HG03066 (cell line): Measurements from ENCODE around the gene LRFN2.

Experiments used
- ATAC-seq: cut with Tn5 transposase; IDR thresholded peaks from one replicate; pipeline ENCODE4 v1.9.1; 2021; ENCODE audit warnings: low read depth; ENCODE audit not compliant: unreplicated experiment

LRFN2 gene

GRCh38 chr6:40440053-40440452, 147.1 kb downstream of the LRFN2 start:
- ATAC-seq: no peak

- ATAC-seq: no peak
Observed at GRCh38 chr6:40439026-40439800, 148.0 kb downstream of the LRFN2 start.

GRCh38 chr6:40438246-40438887, 148.8 kb downstream of the LRFN2 start:
- no peak for ATAC-seq

GRCh38 chr6:40437631-40438030, 149.5 kb downstream of the LRFN2 start:
- ATAC-seq: no peak

- ATAC-seq: no peak
Observed at GRCh38 chr6:40436685-40437604, 150.2 kb downstream of the LRFN2 start.

- ATAC-seq: no peak
Observed at GRCh38 chr6:40432982-40433381, 154.2 kb downstream of the LRFN2 start.

- no peak for ATAC-seq
Observed at GRCh38 chr6:40431706-40432105, 155.5 kb downstream of the LRFN2 start.

GRCh38 chr6:40427196-40427595, 160.0 kb downstream of the LRFN2 start:
- no peak for ATAC-seq

GRCh38 chr6:40426346-40427066, 160.7 kb downstream of the LRFN2 start:
- no peak for ATAC-seq

GRCh38 chr6:40425192-40425919, 161.8 kb downstream of the LRFN2 start:
- no peak for ATAC-seq

GRCh38 chr6:40422046-40422445, 165.1 kb downstream of the LRFN2 start:
- ATAC-seq: no peak

- no peak for ATAC-seq
Observed at GRCh38 chr6:40419946-40420728, 167.0 kb downstream of the LRFN2 start.

- no peak for ATAC-seq
Observed at GRCh38 chr6:40419377-40419776, 167.8 kb downstream of the LRFN2 start.

- no peak for ATAC-seq
Observed at GRCh38 chr6:40417031-40417430, 170.1 kb downstream of the LRFN2 start.

GRCh38 chr6:40414617-40415016, 172.5 kb downstream of the LRFN2 start:
- ATAC-seq: no peak

- no peak for ATAC-seq
Observed at GRCh38 chr6:40413239-40413638, 173.9 kb downstream of the LRFN2 start.

GRCh38 chr6:40411881-40412280, 175.3 kb downstream of the LRFN2 start:
- no peak for ATAC-seq

GRCh38 chr6:40410821-40411220, 176.3 kb downstream of the LRFN2 start:
- ATAC-seq: no peak
